Fibroblast of lung (primary cell): ENCODE results near the gene EPN3.

Experiments
- CTCF ChIP-seq, 2 donors: IDR thresholded peaks in 1 of 2; conservative IDR thresholded peaks in 1 of 2; 1 replicate in 1 of 2; 2 replicates in 1 of 2; pipeline ENCODE4 v1.5.1; 2011 to 2012; ENCODE audit warnings: low read length in 2 of 2, control low read depth in 1 of 2, inconsistent platforms in 1 of 2, low read depth in 1 of 2, mild to moderate bottlenecking in 1 of 2
- EZH2 ChIP-seq: IDR thresholded peaks from 2 replicates; pipeline ENCODE4 v1.5.1; 2012; ENCODE audit warnings: low read length, control low read depth, mild to moderate bottlenecking; ENCODE audit errors: missing control alignments

GRCh38 chr17:50518384-50519023 lies 14.0 kb upstream of the EPN3 start:
- no peak for TF ChIP-seq CTCF (conservative IDR thresholded peaks at IDR 0.05 in 1 of 2, IDR thresholded peaks at IDR 0.05 in 1 of 2; ENCODE audit: low read depth in 1 of 2, low read length in 2 of 2)
- TF ChIP-seq EZH2: no peak
